ENCODE results near the gene KLF7. TPM values are rescaled to one million over a fixed set of nuclear protein-coding genes. Genes with fewer than 3 reads are reported as not detected.

KLF7 gene
- total RNA-seq, 1 donor from 2014 or later: 35.8 TPM

DNA sequence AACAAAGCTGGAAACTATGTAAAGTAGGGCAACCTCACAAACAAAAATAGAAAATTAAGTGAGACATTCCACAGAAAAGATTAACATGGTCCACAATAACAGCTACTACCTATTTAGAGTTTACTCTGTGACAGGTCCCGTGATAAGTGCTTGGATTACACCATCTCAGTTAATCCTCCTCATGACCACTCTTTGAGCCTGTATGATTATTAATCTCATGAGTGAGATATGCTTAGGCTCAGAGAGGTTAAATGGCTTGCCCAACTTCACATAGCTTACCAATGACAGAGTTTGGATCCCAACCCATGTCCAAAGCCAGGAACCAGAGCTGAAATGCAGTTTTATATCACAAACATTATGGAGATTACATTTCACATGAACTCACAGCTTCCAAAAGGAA, 37.3 kb upstream of the KLF7 start:
- TF ChIP-seq POLR2AphosphoS5 (IDR thresholded peaks at IDR 0.05; ENCODE audit: insufficient read depth in 1 of 2, low read depth in 1 of 2) (no peak), POLR2A (IDR thresholded peaks at IDR 0.05) (no peak)
- TF ChIP-seq, protein P1, sequence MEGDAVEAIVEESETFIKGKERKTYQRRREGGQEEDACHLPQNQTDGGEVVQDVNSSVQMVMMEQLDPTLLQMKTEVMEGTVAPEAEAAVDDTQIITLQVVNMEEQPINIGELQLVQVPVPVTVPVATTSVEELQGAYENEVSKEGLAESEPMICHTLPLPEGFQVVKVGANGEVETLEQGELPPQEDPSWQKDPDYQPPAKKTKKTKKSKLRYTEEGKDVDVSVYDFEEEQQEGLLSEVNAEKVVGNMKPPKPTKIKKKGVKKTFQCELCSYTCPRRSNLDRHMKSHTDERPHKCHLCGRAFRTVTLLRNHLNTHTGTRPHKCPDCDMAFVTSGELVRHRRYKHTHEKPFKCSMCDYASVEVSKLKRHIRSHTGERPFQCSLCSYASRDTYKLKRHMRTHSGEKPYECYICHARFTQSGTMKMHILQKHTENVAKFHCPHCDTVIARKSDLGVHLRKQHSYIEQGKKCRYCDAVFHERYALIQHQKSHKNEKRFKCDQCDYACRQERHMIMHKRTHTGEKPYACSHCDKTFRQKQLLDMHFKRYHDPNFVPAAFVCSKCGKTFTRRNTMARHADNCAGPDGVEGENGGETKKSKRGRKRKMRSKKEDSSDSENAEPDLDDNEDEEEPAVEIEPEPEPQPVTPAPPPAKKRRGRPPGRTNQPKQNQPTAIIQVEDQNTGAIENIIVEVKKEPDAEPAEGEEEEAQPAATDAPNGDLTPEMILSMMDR (IDR thresholded peaks at IDR 0.05): no peak
- DNase-seq (ENCODE audit: extremely low spot score in 2 of 2): no peak
- no peaks in the 10 kb centered on the region for H3K4me1 ChIP-seq
- no peaks in the 10 kb centered on the region for H3K9me3 ChIP-seq
- no peak overlapping the region for H3K27ac ChIP-seq
- H3K27me3 ChIP-seq: no peaks in the 10 kb centered on the region
- no peak overlapping the region for H3K4me3 ChIP-seq
- no peaks in the 10 kb centered on the region for H3K36me3 ChIP-seq
- intact Hi-C loops (cut with DNase I): no loop called here

DNA sequence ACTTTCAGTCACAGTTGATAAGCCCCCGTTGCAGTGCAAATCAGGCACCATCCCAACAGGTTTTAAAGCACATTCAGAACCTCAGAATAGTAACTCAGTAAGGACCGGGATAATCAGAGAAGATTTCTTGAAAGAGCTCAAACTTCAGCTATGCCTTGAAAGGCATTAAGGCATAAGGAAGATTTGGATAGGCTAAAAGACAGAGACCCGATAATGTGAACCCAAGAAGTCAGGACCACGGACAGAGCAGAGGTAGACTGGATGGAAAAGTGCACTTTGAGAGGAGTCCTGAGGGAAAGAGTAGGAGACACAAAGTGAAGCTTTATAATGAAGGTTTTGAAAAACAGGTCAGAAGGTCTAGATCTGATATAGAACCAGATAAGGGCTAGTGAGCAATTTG, 36.9 kb upstream of the KLF7 start:
- Histone ChIP-seq H3K4me1 (no peaks in the 10 kb centered on the region), H3K27me3 (no peaks in the 10 kb centered on the region), H3K27ac (no peak overlapping the region), H3K36me3 (no peaks in the 10 kb centered on the region), H3K4me3 (no peak overlapping the region), H3K9me3 (no peaks in the 10 kb centered on the region)
- intact Hi-C loops (cut with DNase I): no loop called here
- DNase-seq (ENCODE audit: extremely low spot score in 2 of 2): no peak
- TF ChIP-seq POLR2AphosphoS5 (IDR thresholded peaks at IDR 0.05; ENCODE audit: insufficient read depth in 1 of 2, low read depth in 1 of 2): no peak
- no peak for TF ChIP-seq POLR2A (IDR thresholded peaks at IDR 0.05)
- TF ChIP-seq, protein P1 (IDR thresholded peaks at IDR 0.05): no peak

DNA sequence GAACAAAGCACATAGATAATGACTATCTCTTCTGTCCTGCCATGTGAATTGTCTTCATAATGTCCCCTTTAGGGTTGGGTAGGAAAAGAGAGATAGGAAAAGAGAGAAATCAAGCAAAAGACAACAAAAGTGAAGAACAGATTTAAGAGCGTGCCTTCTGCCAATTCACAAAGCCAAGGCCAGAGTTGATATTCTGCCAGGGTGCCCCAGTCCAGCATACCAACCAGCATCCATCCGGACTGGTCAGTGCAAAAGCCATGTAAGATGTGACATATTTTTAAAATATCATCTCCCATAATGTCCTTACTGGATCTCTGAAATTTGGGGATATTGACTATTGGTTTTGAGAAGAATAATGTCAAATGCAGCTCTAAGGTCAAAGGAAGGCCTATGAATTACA, 35.7 kb upstream of the KLF7 start:
- no peak for TF ChIP-seq POLR2AphosphoS5 (IDR thresholded peaks at IDR 0.05; ENCODE audit: insufficient read depth in 1 of 2, low read depth in 1 of 2)
- TF ChIP-seq POLR2A (IDR thresholded peaks at IDR 0.05): no peak
- TF ChIP-seq, protein P1 (IDR thresholded peaks at IDR 0.05): no peak
- Histone ChIP-seq H3K36me3 (no peaks in the 10 kb centered on the region), H3K4me3 (no peak overlapping the region), H3K9me3 (no peaks in the 10 kb centered on the region), H3K27ac (no peak overlapping the region), H3K4me1 (no peaks in the 10 kb centered on the region), H3K27me3 (no peaks in the 10 kb centered on the region)
- intact Hi-C loops (cut with DNase I): no loop called here
- DNase-seq (ENCODE audit: extremely low spot score in 2 of 2): no peak

DNA sequence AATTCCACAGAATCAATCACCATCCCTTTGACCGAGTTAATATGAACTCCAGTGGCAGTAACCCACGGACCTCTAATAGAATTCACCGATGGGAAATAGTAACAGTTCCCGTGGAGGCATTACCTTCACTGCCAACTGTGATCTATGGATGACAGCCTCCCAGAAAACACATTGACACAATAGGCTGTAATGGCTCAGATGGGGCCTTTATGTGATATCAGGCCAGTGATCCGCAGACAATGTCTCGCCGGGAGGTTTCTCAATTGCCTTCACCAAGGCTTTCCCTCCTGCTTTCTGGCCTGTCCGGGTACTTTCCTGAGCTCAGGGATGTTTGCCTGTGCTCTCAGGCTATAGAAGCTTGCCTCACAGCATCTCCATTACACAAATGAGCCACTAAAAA, 34.4 kb upstream of the KLF7 start:
- no peak overlapping the region for H3K4me3 ChIP-seq
- no peaks in the 10 kb centered on the region for H3K36me3 ChIP-seq
- H3K9me3 ChIP-seq: no peaks in the 10 kb centered on the region
- TF ChIP-seq POLR2A (IDR thresholded peaks at IDR 0.05) (no peak), POLR2AphosphoS5 (IDR thresholded peaks at IDR 0.05; ENCODE audit: insufficient read depth in 1 of 2, low read depth in 1 of 2) (no peak)
- TF ChIP-seq, protein P1 (IDR thresholded peaks at IDR 0.05): no peak
- no peak overlapping the region for H3K27ac ChIP-seq
- intact Hi-C loops (cut with DNase I): no loop called here
- no peaks in the 10 kb centered on the region for H3K27me3 ChIP-seq
- H3K4me1 ChIP-seq: no peaks in the 10 kb centered on the region
- DNase-seq (ENCODE audit: extremely low spot score in 2 of 2): no peak

DNA sequence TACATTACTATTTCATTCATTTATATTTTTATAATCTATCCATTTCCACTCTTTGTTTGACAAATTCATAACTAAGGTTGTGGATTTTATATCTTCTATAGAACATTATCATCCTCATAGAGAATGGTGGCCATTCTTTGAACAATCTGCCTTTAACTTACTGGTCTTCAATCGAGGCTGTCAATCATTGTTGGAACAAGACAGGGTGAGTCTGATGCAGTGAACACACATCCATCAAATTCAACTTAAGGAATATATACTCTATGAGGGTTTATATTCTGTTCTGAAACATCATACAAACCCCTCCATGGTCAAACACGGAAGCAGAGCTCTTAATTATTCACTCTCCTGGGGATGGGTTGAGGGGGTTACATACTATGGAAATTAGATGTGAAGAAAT, 28.3 kb upstream of the KLF7 start:
- Histone ChIP-seq H3K27me3 (no peaks in the 10 kb centered on the region), H3K27ac (no peak overlapping the region), H3K4me3 (no peak overlapping the region), H3K9me3 (no peaks in the 10 kb centered on the region), H3K4me1 (no peaks in the 10 kb centered on the region), H3K36me3 (no peaks in the 10 kb centered on the region)
- TF ChIP-seq POLR2A (IDR thresholded peaks at IDR 0.05): no peak
- TF ChIP-seq POLR2AphosphoS5 (IDR thresholded peaks at IDR 0.05; ENCODE audit: insufficient read depth in 1 of 2, low read depth in 1 of 2): no peak
- TF ChIP-seq, protein P1 (IDR thresholded peaks at IDR 0.05): no peak
- DNase-seq (ENCODE audit: extremely low spot score in 2 of 2): no peak
- intact Hi-C loops (cut with DNase I): no loop called here
